Bronchial epithelial cell (primary cell): ENCODE data around the gene UNC5B. TPM values are rescaled to one million over a fixed set of nuclear protein-coding genes. Genes with fewer than 3 reads are reported as not detected.

Source experiments
- DNase-seq: peaks from one replicate; pipeline ENCODE4 v3.0.0-alpha.2; 2010; ENCODE audit warnings: low read depth
- FAIRE-seq: peaks from 2 replicates; lab custom pipeline; 2011; peaks lifted over from hg19 to GRCh38; lab: Jason Lieb, UNC
- H3K27me3 ChIP-seq: 2 replicates; pipeline ENCODE4 v1.5.1; 2011; ENCODE audit warnings: low read length; ENCODE audit not compliant: control insufficient read depth, insufficient read depth
- H3K36me3 ChIP-seq: 2 replicates; pipeline ENCODE4 v1.5.1; 2011; ENCODE audit warnings: low read length; ENCODE audit not compliant: control insufficient read depth, insufficient read depth
- H3K4me3 ChIP-seq: 2 replicates; pipeline ENCODE4 v1.5.1; 2011; ENCODE audit warnings: mild to moderate bottlenecking, low read depth, low read length, control low read depth
- CTCF ChIP-seq: IDR thresholded peaks from 2 replicates; pipeline ENCODE4 v1.5.1; 2011; ENCODE audit warnings: mild to moderate bottlenecking, moderate library complexity, low read length, control low read depth, inconsistent platforms; ENCODE audit not compliant: insufficient read depth, severe bottlenecking
- total RNA-seq: library from RNA; depleted of rRNA; stranded (reverse); fragments of >200 nt; gene quantifications from 2 replicates; pipeline ENCODE4 v1.2.1, GENCODE V29; 2014

UNC5B gene
- total RNA-seq, 1 donor from 2014 or later, result 36.6 TPM

GRCh38 chr10:71237843-71238623 lies 25.7 kb downstream of the UNC5B start:
- Histone ChIP-seq H3K36me3 (no peaks in the 10 kb centered on the region), H3K27me3 (no peaks in the 10 kb centered on the region), H3K4me3 (no peak overlapping the region)
- no peak for FAIRE-seq
- DNase-seq, result no peak
- TF ChIP-seq CTCF, result no peak

GRCh38 chr10:71238626-71239025 lies 26.3 kb downstream of the UNC5B start:
- no peak for TF ChIP-seq CTCF
- no peaks in the 10 kb centered on the region for H3K36me3 ChIP-seq
- FAIRE-seq (no peak), DNase-seq (no peak)
- H3K4me3 ChIP-seq, result no peak overlapping the region
- no peaks in the 10 kb centered on the region for H3K27me3 ChIP-seq

- no peak for TF ChIP-seq CTCF
- no peaks in the 10 kb centered on the region for H3K36me3 ChIP-seq
- DNase-seq (no peak), FAIRE-seq (no peak)
- no peak overlapping the region for H3K4me3 ChIP-seq
- no peaks in the 10 kb centered on the region for H3K27me3 ChIP-seq
Measured at GRCh38 chr10:71239131-71239915, 27.0 kb downstream of the UNC5B start.

- Histone ChIP-seq H3K36me3 (no peaks in the 10 kb centered on the region), H3K27me3 (no peaks in the 10 kb centered on the region), H3K4me3 (no peak overlapping the region)
- FAIRE-seq (no peak), DNase-seq (no peak)
- TF ChIP-seq CTCF, result no peak
Measured at GRCh38 chr10:71239946-71240795, 27.8 kb downstream of the UNC5B start.

- peak; percentile 86 for FAIRE-seq
- H3K27me3 ChIP-seq, result no peaks in the 10 kb centered on the region
- no peaks in the 10 kb centered on the region for H3K36me3 ChIP-seq
- no peak overlapping the region for H3K4me3 ChIP-seq
- TF ChIP-seq CTCF, result no peak
- no peak for DNase-seq
Measured at GRCh38 chr10:71241114-71241829, 28.9 kb downstream of the UNC5B start.
